ENCODE data around the gene KRTAP19-5.

KRTAP19-5 gene

DNA sequence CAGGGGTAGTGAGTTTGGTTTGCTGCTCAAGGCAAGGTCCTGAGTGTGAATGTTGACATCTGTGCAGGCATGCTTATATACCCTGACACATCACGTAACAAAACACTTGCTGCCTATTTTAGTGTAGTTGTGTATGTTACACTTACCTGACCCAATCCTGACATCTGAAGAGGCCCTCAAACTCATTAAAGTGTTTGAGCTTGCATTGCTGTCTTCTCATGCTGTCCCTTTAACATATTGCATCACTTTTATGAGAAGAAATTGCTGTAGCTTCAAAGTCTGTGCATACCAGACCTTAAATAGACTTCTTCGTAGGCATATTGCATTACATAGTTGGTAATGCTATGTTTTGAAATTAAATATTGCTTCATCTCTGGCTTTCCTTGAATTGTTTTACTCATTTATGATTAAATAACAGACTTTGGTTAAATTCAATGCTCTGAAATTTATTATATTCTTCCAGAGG is 9.9 kb downstream of the KRTAP19-5 start, which contains the start of gene KRTAP19-3:
Gene KRTAP19-3 (minus strand): TSS at position 51 of the 466 bp plus-strand sequence. CDS start 56 bp downstream, outside the sequence.
- Histone ChIP-seq H3K4me3 (ENCODE audit: low read depth, low read length) (no peak within 1 kb of the TSS), H3K36me3 (no peaks in the 10 kb centered on the region), H3K4me1 (no peaks in the 10 kb centered on the region), H3K9me3 (no peaks in the 10 kb centered on the region), H3K27me3 (no peaks in the 10 kb centered on the region)
- TF ChIP-seq, protein P1, sequence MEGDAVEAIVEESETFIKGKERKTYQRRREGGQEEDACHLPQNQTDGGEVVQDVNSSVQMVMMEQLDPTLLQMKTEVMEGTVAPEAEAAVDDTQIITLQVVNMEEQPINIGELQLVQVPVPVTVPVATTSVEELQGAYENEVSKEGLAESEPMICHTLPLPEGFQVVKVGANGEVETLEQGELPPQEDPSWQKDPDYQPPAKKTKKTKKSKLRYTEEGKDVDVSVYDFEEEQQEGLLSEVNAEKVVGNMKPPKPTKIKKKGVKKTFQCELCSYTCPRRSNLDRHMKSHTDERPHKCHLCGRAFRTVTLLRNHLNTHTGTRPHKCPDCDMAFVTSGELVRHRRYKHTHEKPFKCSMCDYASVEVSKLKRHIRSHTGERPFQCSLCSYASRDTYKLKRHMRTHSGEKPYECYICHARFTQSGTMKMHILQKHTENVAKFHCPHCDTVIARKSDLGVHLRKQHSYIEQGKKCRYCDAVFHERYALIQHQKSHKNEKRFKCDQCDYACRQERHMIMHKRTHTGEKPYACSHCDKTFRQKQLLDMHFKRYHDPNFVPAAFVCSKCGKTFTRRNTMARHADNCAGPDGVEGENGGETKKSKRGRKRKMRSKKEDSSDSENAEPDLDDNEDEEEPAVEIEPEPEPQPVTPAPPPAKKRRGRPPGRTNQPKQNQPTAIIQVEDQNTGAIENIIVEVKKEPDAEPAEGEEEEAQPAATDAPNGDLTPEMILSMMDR (IDR thresholded peaks at IDR 0.05; ENCODE audit: low read depth, low read length) = no peak
- DNase-seq = no peak

GRCh38 chr21:30487336-30487735 is 14.6 kb downstream of the KRTAP19-5 start, which contains the start of gene KRTAP19-2:
KRTAP19-2 (minus strand) TSS chr21:30487436; CDS start chr21:30487348, 88 bp downstream.
- TF ChIP-seq, protein P1 (IDR thresholded peaks at IDR 0.05; ENCODE audit: low read depth, low read length) = no peak
- no peak within 1 kb of the TSS for H3K4me3 ChIP-seq (ENCODE audit: low read depth, low read length)
- H3K4me1 ChIP-seq = no peaks in the 10 kb centered on the region
- DNase-seq = no peak
- no peaks in the 10 kb centered on the region for H3K27me3 ChIP-seq
- H3K9me3 ChIP-seq = no peaks in the 10 kb centered on the region; the same call in 1 of the 2 replicates
- H3K36me3 ChIP-seq = no peaks in the 10 kb centered on the region

- no peaks in the 10 kb centered on the region for H3K27me3 ChIP-seq
- no peaks in the 10 kb centered on the region for H3K4me1 ChIP-seq
- no peaks in the 10 kb centered on the region; the same call in 1 of the 2 replicates for H3K9me3 ChIP-seq
- TF ChIP-seq, protein P1 (IDR thresholded peaks at IDR 0.05; ENCODE audit: low read depth, low read length) = no peak
- no peak for DNase-seq
- H3K36me3 ChIP-seq = no peaks in the 10 kb centered on the region
- no peak overlapping the region for H3K4me3 ChIP-seq (ENCODE audit: low read depth, low read length)
These were observed 15.8 kb downstream of the KRTAP19-5 start for GRCh38 chr21:30486180-30486579.

GRCh38 chr21:30482130-30482529 is 19.8 kb downstream of the KRTAP19-5 start:
- no peaks in the 10 kb centered on the region for H3K36me3 ChIP-seq
- no peak overlapping the region for H3K4me3 ChIP-seq (ENCODE audit: low read depth, low read length)
- TF ChIP-seq, protein P1 (IDR thresholded peaks at IDR 0.05; ENCODE audit: low read depth, low read length) = no peak
- no peaks in the 10 kb centered on the region for H3K4me1 ChIP-seq
- no peak for DNase-seq
- no peaks in the 10 kb centered on the region for H3K27me3 ChIP-seq
- H3K9me3 ChIP-seq = no peaks in the 10 kb centered on the region; the same call in 1 of the 2 replicates

GRCh38 chr21:30480145-30480544 is 21.8 kb downstream of the KRTAP19-5 start, which contains the start of gene KRTAP19-1:
KRTAP19-1 (minus strand) TSS chr21:30480367; CDS start chr21:30480317, 50 bp downstream.
- no peak for DNase-seq
- H3K4me3 ChIP-seq (ENCODE audit: low read depth, low read length) = no peak within 1 kb of the TSS
- H3K27me3 ChIP-seq = no peaks in the 10 kb centered on the region
- H3K9me3 ChIP-seq = no peaks in the 10 kb centered on the region; the same call in 1 of the 2 replicates
- no peaks in the 10 kb centered on the region for H3K36me3 ChIP-seq
- no peaks in the 10 kb centered on the region for H3K4me1 ChIP-seq
- TF ChIP-seq, protein P1 (IDR thresholded peaks at IDR 0.05; ENCODE audit: low read depth, low read length) = no peak

- H3K36me3 ChIP-seq = no peaks in the 10 kb centered on the region
- no peaks in the 10 kb centered on the region for H3K27me3 ChIP-seq
- no peaks in the 10 kb centered on the region for H3K9me3 ChIP-seq
- TF ChIP-seq, protein P1 (IDR thresholded peaks at IDR 0.05; ENCODE audit: low read depth, low read length) = no peak
- H3K4me3 ChIP-seq (ENCODE audit: low read depth, low read length) = no peak overlapping the region
- no peaks in the 10 kb centered on the region for H3K4me1 ChIP-seq
- no peak for DNase-seq
These were observed 22.7 kb downstream of the KRTAP19-5 start for GRCh38 chr21:30479259-30479658.

Data from BE2C (cell line).